HG03280 (cell line): Measurements from ENCODE around the gene ARHGAP24.

ENCODE experiments used
- ATAC-seq: cut with Tn5 transposase; IDR thresholded peaks from one replicate; pipeline ENCODE4 v1.9.1; 2021; ENCODE audit warnings: mild to moderate bottlenecking, moderate library complexity; ENCODE audit not compliant: unreplicated experiment

Gene ARHGAP24

DNA sequence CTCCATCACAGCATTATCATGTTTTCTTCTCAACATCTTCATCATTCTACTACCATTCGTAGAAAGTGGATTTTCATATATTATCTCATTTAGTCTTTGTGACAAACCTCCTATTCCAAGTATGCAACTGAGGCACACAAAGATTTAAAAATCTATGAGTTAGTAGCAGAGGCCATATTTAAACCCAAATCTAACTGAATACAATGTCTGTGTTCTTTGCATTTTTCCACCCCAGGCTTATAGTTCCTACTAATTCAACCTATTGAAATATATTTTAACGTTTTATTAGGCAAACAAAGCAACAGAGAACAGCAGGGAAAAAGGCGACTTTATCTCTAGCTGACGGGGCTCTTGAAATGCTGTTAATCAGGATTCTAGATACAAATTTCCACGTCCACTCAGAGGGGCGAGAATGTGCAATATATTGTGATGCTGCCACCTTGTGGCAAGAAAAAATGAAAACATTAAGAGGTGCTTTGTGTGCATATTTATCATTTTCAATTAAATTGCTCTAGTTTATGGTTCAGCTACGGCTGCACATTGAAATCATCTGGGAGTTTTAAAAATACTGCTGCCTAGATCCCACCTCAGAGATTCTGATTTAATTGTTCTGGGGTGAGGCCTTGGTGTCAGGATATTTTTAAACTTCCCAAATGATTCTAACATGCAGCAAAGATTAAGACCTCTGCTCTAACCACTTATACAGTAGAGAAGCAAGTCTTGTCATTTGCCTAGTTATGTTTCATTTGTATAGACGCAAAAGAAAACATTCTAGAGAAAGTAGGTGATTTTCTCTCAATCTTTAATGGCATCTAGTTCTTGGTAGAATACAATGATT is 569.0 kb downstream of the ARHGAP24 start:
- peak; percentile 58 for ATAC-seq

DNA sequence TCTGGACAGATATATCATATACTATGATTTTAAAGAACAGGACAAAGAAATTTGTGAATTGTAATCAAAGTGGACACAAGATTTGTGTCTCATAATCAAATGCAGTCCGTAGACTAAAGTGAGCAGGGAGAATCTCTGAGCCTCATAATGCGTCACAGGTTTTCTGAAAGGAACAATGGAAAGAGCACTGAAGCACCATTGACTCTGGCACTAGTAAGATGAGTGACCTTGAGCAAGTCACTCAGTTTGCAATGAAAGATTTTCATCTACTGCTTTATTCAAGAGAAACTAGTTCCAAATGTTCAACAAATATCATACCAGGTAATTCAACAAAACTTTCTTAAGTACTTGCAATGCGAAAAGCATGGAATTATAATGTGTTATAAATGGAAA is 569.6 kb downstream of the ARHGAP24 start:
- no peak for ATAC-seq

DNA sequence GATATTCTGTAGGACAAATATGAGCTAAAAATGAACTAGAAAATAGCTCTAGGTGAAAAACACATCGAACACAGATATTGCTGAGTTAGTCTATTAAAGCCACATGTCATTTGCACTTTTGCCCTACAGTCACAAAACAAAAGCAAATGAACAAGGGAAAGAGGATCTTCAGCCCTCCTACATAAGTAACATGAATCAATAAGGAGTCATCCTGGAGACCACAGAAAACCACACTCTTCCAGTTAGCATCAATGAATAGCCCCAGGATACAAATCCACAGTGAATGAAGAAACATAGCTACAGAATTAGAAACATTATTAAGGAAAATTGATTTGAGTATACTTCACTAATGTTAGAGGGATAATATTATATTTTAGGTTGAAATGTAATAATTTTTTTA is 573.5 kb downstream of the ARHGAP24 start:
- ATAC-seq: no peak

DNA sequence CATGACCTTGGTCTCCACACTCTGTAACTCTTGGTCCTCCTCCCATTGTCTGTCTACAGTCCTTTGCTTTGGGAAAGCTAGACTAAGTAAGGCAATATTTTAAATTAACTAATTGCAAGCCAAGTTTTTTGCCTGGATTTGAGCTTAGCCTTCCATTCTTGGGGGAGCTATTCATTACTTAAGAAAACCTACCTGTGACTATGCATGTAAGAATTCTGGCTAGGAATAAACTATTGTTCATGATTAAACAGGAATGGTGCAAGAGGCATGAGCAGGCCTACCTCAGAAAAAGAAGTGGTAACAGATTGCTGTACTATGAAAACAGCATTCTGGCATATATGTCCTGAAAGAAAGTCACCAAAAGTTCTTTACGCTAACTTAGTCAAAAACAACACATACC is 575.5 kb downstream of the ARHGAP24 start:
- ATAC-seq: no peak
